SK-N-MC (cell line): ENCODE results near the gene PTTG1.

Source experiments
- DNase-seq: peaks from one replicate; pipeline ENCODE4 v3.0.0-alpha.2; 2011; ENCODE audit warnings: low read depth, low spot score
- H3K27ac ChIP-seq: fragments of 200-600 bp; sonication (generic); 2 replicates; pipeline ENCODE4 v1.5.1; 2016; ENCODE audit warnings: mixed run types
- H3K36me3 ChIP-seq: fragments of 200-600 bp; sonication (generic); 2 replicates; pipeline ENCODE4 v1.6.1; 2017; ENCODE audit warnings: antibody characterized with exemption, low read length, mixed read lengths; ENCODE audit not compliant: insufficient read depth
- H3K4me3 ChIP-seq: fragments of 200-600 bp; sonication (generic); 2 replicates; pipeline ENCODE4 v1.5.1; 2016
- H3K9ac ChIP-seq: fragments of 200-600 bp; sonication (generic); 2 replicates; pipeline ENCODE4 v1.8.0; 2017; ENCODE audit warnings: mixed run types, mixed read lengths; ENCODE audit not compliant: insufficient read length
- H3K9me3 ChIP-seq: fragments of 200-600 bp; sonication (generic); 2 replicates; pipeline ENCODE4 v1.6.1; 2017; ENCODE audit warnings: low read depth, mild to moderate bottlenecking, antibody characterized with exemption, low read length, moderate library complexity, mixed read lengths
- EZH2 ChIP-seq: fragments of 200-600 bp; sonication (generic); IDR thresholded peaks from one replicate; pipeline ENCODE4 v1.6.1; 2017; ENCODE audit warnings: antibody characterized with exemption
- FOXP2 ChIP-seq: optimal IDR thresholded peaks from 2 replicates; pipeline ENCODE3; 2011; ENCODE audit warnings: mild to moderate bottlenecking, moderate library complexity; ENCODE audit not compliant: insufficient read depth; ENCODE audit errors: extremely low read length, control extremely low read depth
- POLR2AphosphoS5 ChIP-seq: IDR thresholded peaks from 2 replicates; pipeline ENCODE4 v1.6.1; 2012; ENCODE audit warnings: mild to moderate bottlenecking, low read depth, low read length, borderline replicate concordance

PTTG1 gene

GRCh38 chr5:160384681-160385080 is 37.0 kb upstream of the PTTG1 start:
- H3K9ac ChIP-seq: no peak overlapping the region
- H3K9me3 ChIP-seq: no peaks in the 10 kb centered on the region
- H3K4me3 ChIP-seq: no peak overlapping the region
- no peak for DNase-seq
- no peaks in the 10 kb centered on the region for H3K36me3 ChIP-seq
- no peak overlapping the region for H3K27ac ChIP-seq
- TF ChIP-seq POLR2AphosphoS5 (no peak), FOXP2 (no peak), EZH2 (no peak)

DNA sequence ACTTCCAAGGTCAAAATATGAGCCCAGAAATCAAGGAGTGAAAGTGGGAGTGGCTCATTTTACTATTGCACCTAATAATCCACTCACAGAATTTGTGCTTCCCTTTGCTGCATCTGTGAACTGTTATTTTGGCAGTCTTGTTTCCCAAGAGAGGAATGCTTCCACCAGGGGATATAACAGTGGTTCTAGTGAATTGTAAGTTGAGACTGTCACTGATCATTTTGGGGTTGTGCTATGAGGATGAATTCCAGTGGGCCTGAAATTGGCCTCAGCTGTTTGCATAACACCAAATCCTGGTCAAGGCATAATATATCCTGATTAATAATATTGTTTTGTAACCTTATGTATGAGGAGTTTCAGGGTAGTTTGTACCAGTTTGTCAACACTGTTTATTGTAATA is 36.2 kb upstream of the PTTG1 start:
- TF ChIP-seq POLR2AphosphoS5: no peak
- TF ChIP-seq FOXP2: no peak
- TF ChIP-seq EZH2: no peak
- H3K4me3 ChIP-seq: no peak overlapping the region
- no peak overlapping the region for H3K27ac ChIP-seq
- no peak for DNase-seq
- H3K9me3 ChIP-seq: no peaks in the 10 kb centered on the region
- H3K36me3 ChIP-seq: no peaks in the 10 kb centered on the region
- no peak overlapping the region for H3K9ac ChIP-seq

GRCh38 chr5:160387445-160387844 is 34.2 kb upstream of the PTTG1 start:
- TF ChIP-seq POLR2AphosphoS5 (no peak), EZH2 (no peak), FOXP2 (no peak)
- no peaks in the 10 kb centered on the region for H3K36me3 ChIP-seq
- H3K27ac ChIP-seq: no peak overlapping the region
- no peaks in the 10 kb centered on the region for H3K9me3 ChIP-seq
- no peak overlapping the region for H3K9ac ChIP-seq
- H3K4me3 ChIP-seq: no peak overlapping the region
- no peak for DNase-seq

DNA sequence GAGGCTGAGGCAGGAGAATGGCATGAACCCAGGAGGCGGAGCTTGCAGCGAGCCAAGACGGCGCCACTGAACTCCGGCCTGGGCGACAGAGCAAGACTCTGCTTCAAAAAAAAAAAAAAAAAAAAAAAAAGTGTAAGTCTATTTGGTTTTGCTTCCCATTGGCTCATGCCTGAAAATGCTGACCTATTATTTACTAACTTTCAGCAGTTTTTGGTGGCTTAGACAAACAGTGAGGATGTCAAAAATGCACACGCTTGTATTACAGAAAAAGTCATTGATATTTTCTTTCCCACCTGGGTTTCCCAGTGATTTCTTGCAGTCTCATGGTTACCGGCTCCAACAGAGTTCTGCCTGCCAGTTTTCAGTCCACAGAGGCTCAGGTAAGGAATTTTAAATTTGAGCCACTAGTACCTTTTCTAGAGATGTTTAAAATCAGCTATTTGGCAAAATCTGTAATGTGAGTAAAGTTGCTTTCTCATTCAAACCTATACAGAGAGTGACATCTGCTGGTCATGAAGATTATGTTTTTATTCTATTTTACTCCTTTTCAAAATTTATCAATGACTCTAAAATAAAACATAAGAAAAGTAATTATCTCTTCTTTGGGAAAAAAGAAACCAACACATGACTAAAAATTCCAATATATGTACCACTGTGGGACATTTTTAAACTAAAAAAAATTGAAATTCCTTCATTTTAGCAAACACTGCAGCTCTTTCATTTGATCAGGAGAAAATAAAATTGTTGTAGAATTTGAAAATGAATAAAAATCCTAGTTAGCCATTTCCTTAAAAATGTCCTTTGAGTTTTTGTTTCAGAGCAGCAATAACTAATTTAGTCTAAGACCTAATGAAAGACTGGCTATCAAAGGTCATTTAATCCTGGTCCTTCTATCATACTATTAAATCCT is 30.6 kb upstream of the PTTG1 start:
- TF ChIP-seq POLR2AphosphoS5 (no peak), EZH2 (no peak), FOXP2 (no peak)
- no peak overlapping the region for H3K9ac ChIP-seq
- H3K9me3 ChIP-seq: no peaks in the 10 kb centered on the region
- no peak overlapping the region for H3K27ac ChIP-seq
- DNase-seq: no peak
- H3K4me3 ChIP-seq: no peak overlapping the region
- no peaks in the 10 kb centered on the region for H3K36me3 ChIP-seq

DNA sequence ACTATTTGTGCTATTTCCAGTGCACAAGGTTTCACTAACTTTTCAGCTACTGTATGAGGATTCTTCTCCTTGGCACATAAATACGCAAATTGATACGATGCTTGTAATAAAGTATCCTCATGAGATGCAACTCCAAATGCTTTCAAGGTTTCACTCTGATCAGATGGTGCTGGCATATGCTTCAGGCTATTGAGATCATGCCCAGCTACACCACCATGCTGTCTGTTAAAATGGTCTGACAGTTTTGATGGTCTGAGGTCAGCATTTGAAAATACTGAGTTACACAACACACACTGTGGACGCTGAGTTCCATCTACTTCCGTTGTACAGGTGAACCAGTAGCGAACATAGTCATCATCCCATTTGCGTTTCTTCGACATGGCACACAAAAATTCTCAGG is 26.5 kb upstream of the PTTG1 start:
- H3K27ac ChIP-seq: no peak overlapping the region
- no peaks in the 10 kb centered on the region; the same call in 1 of the 2 replicates for H3K36me3 ChIP-seq
- no peak overlapping the region for H3K4me3 ChIP-seq
- H3K9me3 ChIP-seq: no peaks in the 10 kb centered on the region
- TF ChIP-seq EZH2 (no peak), POLR2AphosphoS5 (no peak)
- no peak for DNase-seq
- H3K9ac ChIP-seq: no peak overlapping the region

DNA sequence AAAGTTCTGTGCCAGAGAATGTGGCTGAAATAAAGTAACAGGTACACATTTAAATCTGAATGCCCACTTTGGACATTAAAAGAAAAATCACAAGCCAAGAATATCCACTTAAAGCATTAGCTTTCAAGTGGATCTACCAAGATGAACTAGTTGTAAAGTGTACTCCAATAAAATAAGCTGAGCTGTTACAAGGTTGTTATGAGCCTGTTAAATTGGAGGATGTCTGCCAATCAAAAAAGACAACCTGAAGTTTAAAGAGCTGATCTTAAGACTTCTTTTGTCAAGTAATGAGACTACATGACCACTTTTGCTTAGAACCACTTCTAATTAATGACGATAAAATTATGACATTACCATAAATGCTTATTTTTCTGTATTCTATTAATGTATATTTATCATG is 24.2 kb upstream of the PTTG1 start:
- H3K36me3 ChIP-seq: peaks cover 8% of the 10 kb centered on the region
- no peak overlapping the region for H3K4me3 ChIP-seq
- H3K9ac ChIP-seq: no peak overlapping the region
- no peak overlapping the region for H3K27ac ChIP-seq
- TF ChIP-seq FOXP2: no peak
- TF ChIP-seq POLR2AphosphoS5: no peak
- no peak for TF ChIP-seq EZH2
- no peak for DNase-seq
- no peaks in the 10 kb centered on the region for H3K9me3 ChIP-seq

DNA sequence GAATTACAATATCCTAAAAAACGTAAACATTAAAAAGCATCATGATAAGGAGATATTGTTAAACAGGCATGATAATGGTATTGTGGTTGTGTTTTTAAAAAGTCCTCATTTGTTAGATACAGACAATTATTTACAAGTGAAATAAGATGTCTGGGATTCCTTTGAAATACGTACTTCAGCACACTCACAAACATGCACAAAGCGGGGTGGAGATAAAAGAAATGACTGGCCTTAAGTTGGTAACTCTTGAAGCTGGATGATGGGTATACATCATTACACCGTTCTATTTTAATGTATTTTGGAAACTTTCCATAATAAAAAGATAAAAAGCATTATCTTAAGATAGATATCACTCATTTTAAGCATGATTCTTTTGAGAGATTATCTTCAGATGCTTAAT is 22.8 kb upstream of the PTTG1 start:
- H3K36me3 ChIP-seq: peaks cover 18% of the 10 kb centered on the region
- H3K9me3 ChIP-seq: no peaks in the 10 kb centered on the region
- no peak for TF ChIP-seq EZH2
- no peak for TF ChIP-seq FOXP2
- no peak for TF ChIP-seq POLR2AphosphoS5
- H3K4me3 ChIP-seq: peak overlapping the region; percentile 89
- DNase-seq: no peak
- H3K27ac ChIP-seq: 0 out of 2 replicates have a peak overlapping the region, but pooled peaks have one; percentile 29
- H3K9ac ChIP-seq: peak overlapping the region; percentile 97

DNA sequence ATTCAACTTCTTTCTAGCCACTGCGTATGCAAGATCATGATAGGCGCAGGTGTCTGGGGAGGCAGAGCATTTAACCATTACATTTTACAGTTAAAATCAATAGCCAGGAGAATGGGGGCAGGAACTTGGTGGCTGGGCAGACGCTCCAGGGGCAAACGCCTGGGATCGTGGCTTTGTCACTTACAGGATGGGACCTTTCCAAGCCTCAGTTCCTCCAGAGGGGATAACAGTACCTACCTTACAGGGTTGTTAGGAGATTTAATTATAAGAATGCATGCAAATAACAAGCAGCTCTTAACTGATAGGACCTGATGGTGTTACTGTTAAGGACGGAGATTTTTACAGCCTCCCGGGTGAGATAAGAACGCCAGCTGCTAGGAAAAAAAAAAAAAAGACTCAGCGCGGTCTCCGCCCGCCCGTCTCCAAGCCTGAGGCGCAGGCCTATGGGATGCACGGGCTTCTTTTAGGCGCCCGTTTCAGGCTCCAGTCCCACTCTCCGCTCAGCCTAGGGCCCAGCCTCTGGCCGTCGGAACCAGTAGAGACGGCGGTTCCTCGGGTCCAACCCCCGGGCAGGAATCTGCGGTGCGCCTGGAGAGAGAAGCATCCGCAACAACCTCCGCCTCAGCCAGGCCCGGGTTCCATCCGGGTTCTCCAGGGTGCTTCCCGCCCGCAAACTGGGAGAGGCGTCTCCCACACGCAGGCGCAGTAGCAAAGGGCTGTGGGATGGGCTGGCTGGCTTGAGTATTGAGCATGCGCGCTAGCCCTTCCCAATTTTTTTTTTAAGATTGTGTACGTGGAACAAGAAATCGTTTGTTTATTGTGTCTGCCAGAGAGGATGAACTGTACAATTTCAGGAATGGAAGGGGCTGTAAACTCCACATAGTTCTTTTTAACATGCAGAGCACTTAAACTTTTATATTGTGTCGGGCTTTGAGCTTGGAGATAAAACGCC is 22.0 kb upstream of the PTTG1 start, which contains the start of gene FAM200C:
FAM200C (minus strand) TSS at position 653 of the 952 bp plus-strand sequence. CDS start 4,564 bp downstream, outside the sequence.
- peak within 1 kb of the TSS; percentile 97 for H3K9ac ChIP-seq
- TF ChIP-seq POLR2AphosphoS5 (peak; percentile 99), FOXP2 (peak; percentile 22), EZH2 (no peak)
- H3K4me3 ChIP-seq: peak within 1 kb of the TSS; percentile 89
- H3K27ac ChIP-seq: peak within 1 kb of the TSS; percentile 44; the same call in 1 of the 2 replicates
- H3K36me3 ChIP-seq: peaks cover 26% of the 10 kb centered on the region
- no peaks in the 10 kb centered on the region for H3K9me3 ChIP-seq
- peak; percentile 75 for DNase-seq
